SU-DHL-6 (cell line): ENCODE results near the gene ITPA.

Experiments
- CTCF ChIP-seq: fragments of 200-600 bp; sonication (generic); IDR thresholded peaks from one replicate; pipeline ENCODE4 v1.5.1; 2017; ENCODE audit warnings: antibody characterized with exemption, mild to moderate bottlenecking, low read length, moderate library complexity; ENCODE audit not compliant: insufficient read depth, poor library complexity, severe bottlenecking
- EZH2phosphoT487 ChIP-seq: fragments of 200-600 bp; sonication (generic), shearing (Covaris generic); conservative IDR thresholded peaks from 2 replicates; pipeline ENCODE4 v1.6.1; 2018; ENCODE audit warnings: mild to moderate bottlenecking, antibody characterized with exemption, low read length, moderate library complexity, mixed read lengths

- no peak for TF ChIP-seq CTCF
- TF ChIP-seq EZH2phosphoT487 = no peak
These were observed 26.5 kb downstream of the ITPA start for GRCh38 chr20:3235666-3236324.
